GM18861 (cell line): ENCODE data around the gene TUBA4B.
"Not testable (repeated sequence)": the region's sequence is repeated elsewhere in the genome, so short reads cannot be mapped to it uniquely, and the experiment has no call there.

ENCODE experiments used
- ATAC-seq: cut with Tn5 transposase; IDR thresholded peaks from one replicate; pipeline ENCODE4 v1.9.1; 2021; ENCODE audit not compliant: unreplicated experiment

TUBA4B gene

GRCh38 chr2:219273937-219274336, 20.9 kb downstream of the TUBA4B start:
- no peak for ATAC-seq

- no peak for ATAC-seq
Measured at GRCh38 chr2:219274361-219274921, 21.4 kb downstream of the TUBA4B start.

GRCh38 chr2:219277703-219278654, 24.9 kb downstream of the TUBA4B start:
- peak; percentile 23 for ATAC-seq

GRCh38 chr2:219278655-219279150, 25.7 kb downstream of the TUBA4B start:
- ATAC-seq: peak; percentile 1

- ATAC-seq: peak; percentile 75
Measured at GRCh38 chr2:219279151-219279915, 26.3 kb downstream of the TUBA4B start, which contains the start of gene DNAJB2. Gene DNAJB2 (plus strand): TSS chr2:219279366. CDS start chr2:219279834, 468 bp downstream.

- no peak for ATAC-seq
Measured at GRCh38 chr2:219279916-219280516, 27.0 kb downstream of the TUBA4B start.

- no peak for ATAC-seq
Measured at GRCh38 chr2:219280651-219281050, 27.6 kb downstream of the TUBA4B start.

- no peak for ATAC-seq
Measured at GRCh38 chr2:219281588-219281987, 28.5 kb downstream of the TUBA4B start.

- ATAC-seq: no peak
Measured at GRCh38 chr2:219282375-219282774, 29.3 kb downstream of the TUBA4B start.

GRCh38 chr2:219282943-219283581, 30.0 kb downstream of the TUBA4B start:
- no peak for ATAC-seq

GRCh38 chr2:219284501-219285372, 31.7 kb downstream of the TUBA4B start:
- no peak for ATAC-seq

GRCh38 chr2:219285373-219285735, 32.3 kb downstream of the TUBA4B start:
- ATAC-seq: no peak

GRCh38 chr2:219285894-219286425, 32.9 kb downstream of the TUBA4B start:
- no peak for ATAC-seq

- no peak for ATAC-seq
Measured at GRCh38 chr2:219286436-219287115, 33.5 kb downstream of the TUBA4B start.

GRCh38 chr2:219287116-219287440, 34.0 kb downstream of the TUBA4B start:
- not testable (repeated sequence) for ATAC-seq

GRCh38 chr2:219287580-219288265, 34.7 kb downstream of the TUBA4B start:
- ATAC-seq: no peak

GRCh38 chr2:219289195-219289536, 36.1 kb downstream of the TUBA4B start:
- no peak for ATAC-seq
